ENCODE data around the gene LSM14A. TPM values are rescaled to one million over a fixed set of nuclear protein-coding genes. Genes with fewer than 3 reads are reported as not detected.
"Not testable (repeated sequence)": the region's sequence is repeated elsewhere in the genome, so short reads cannot be mapped to it uniquely, and the experiment has no call there.

Gene LSM14A
- total RNA-seq, 1 donor from 2014 or later = 66.6 TPM

DNA sequence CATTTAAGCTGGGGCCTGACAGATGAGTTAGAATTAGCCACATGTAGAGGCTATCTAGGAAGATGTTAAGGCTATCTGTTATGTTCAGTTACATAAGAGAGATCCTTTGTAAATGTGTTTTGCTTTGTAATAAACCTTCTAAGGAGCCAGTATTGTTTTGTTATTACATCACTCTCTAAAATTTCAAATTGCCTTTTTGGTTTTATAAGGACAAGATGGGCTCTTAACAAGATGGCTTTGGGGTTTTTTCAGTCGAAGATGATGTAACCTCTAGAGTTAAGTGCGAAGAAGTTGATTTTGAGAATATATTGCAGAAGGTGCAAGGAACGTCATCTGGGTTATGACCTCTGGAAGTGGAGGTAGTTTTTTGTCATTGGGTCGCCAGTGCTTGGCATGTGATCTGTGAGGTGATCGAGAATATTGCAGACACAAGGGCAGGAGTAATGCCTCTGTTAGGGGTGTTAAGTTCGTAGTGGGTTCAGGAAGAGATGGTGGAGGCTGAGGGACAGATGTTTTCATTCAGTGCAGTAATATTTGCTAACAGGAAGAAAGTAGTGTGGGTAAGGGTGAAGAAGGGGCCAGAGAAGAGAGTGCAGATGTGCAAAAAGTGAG, 12.7 kb downstream of the LSM14A start:
- intact Hi-C loops (cut with micrococcal nuclease) = no loop called here
- no peak for DNase-seq
- peak; percentile 28 for ATAC-seq

DNA sequence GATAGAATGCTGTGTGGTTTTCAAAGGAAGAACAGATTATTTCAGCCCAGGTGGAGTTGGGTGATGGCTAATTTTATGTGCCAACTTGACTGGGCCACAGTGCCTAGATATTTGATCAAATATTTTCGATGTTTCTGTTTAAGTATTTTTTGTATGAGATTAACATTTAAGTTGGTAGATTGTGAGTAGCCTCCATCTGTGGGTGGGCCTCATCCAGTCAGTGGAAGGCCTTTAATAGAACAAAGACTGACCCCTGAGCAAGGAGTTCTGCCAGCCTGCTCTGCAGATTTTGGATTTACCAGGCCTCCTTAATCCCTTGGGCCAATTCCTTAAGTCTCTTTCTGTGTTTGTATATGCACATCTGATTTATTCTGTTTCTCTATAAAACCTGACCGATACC, 13.9 kb downstream of the LSM14A start:
- ATAC-seq (no peak), DNase-seq (no peak)
- intact Hi-C loops (cut with micrococcal nuclease) = no loop called here

DNA sequence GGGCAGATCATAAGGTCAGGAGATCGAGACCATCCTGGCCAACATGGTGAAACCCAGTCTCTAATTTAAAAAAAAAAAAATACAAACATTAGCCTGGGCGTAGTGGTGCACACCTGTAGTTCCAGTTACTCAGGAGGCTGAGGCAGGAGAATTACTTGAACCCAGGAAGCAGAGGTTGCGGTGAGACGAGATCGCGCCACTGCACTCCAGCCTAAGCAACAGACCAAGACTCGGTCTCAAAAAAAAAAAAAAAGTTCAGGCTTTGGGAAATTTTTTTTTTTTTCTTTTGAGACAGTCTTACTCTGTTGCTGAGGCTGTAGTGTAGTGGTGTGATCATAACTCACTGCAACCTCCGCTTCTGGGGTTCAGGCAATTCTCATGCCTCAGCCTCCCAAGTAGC, 14.7 kb downstream of the LSM14A start:
- DNase-seq (no peak), ATAC-seq (no peak)
- intact Hi-C loops (cut with micrococcal nuclease) = no loop called here

DNA sequence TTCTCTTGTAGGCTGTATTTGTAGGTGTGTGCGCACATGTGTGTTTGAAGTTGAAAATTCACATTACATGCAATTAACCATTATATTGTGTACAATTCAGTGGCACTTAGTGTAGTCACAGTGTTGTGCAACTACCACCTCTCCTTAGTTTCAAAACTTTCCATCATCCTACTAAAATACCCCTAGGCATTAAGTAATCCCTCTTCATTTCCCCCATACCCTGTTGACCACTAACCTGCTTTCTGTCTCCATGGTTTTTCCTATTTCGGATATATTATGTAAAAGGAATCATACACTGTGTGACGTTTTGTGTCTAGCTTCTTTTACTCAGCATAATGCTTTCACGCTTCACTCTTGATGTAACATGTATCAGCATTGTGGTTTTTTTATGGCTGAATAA, 16.1 kb downstream of the LSM14A start:
- intact Hi-C loops (cut with micrococcal nuclease) = no loop called here
- DNase-seq (no peak), ATAC-seq (no peak)

DNA sequence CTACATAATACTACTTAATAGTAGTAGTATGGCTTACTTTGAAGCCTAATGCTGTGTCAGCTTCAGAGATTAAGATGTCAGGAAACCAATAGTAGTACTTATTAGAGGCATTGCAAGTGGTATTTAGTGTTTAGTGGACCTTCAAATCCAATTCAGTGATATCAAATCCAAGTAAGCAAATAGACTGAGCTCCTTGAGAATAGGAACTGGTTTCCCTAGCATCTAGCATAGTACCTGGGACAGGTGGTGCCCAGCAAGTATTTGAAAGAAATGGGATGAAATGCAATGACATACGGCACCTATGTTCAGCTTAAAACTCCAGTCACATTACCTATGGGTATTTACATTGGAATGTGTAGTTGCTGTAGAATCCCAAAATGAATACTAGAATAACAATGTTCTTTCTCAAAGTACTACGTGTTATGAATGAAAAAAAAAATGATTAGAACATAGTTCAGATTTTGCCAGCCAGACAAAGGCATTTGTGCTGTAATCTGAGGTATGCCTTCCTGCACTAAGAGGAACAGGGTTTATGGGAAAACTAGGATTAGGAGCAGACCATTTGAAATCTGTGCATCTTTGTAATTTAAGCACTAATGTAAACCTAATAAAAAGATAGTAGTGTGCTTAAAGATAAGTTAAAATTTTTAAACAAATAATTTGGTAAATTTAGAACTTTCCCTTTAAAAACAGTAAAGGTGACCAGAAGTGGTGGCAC, 17.1 kb downstream of the LSM14A start:
- no peak for ATAC-seq
- no peak for DNase-seq
- intact Hi-C loops (cut with micrococcal nuclease) = no loop called here

DNA sequence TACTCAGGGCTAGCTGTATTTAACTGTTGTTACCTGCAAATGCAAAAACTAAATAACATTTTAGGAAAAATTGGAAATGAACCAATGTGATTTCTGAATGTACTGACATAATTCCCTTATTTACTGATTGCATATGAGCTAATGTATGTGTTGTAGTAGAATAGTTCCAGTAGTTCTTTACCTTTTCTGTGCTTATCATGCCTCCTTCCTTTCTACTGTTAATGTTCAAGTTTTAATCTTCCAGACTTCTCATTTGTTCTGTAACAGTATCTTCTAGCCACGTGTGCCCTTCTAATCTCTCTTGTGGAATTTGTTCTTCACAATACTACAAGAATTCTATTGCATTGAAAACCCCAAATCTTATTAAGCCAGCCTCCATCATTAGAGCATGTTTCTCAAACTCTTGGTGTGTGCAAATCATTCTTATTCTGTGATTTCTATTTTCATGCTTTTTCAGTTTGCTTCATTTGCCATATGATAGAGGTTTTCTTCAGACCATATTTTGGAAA, 17.7 kb downstream of the LSM14A start:
- DNase-seq (no peak), ATAC-seq (no peak)
- intact Hi-C loops (cut with micrococcal nuclease) = no loop called here

DNA sequence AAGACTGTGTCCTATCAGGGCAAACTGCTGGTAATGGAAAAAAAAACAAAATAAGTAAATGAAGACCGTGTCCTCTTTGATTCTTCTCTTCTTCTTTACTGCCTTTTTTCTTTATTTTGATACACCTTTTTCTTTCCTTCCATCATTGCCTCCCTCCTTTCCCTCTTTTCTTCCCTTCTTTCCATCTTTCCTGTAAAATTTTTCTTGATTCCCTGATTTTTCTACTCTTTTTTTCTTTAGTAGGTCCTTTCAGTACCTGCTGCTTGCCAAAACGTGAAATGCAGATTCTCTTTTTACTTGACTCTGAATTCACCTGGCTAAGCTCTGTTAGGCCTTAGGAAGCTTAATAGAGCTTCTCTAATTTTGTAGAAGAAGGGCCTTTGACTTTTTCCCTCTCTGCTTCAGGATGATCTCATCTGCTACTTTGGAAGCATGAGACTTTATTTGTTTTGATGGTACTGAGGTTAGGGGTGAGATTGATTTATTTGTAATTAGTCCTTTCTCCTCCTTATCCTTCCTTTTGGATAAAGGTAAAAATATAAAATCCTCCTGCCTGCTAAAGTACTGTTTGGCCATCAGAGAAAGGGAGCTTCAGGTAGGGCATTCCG, 19.2 kb downstream of the LSM14A start:
- no peak for DNase-seq
- intact Hi-C loops (cut with micrococcal nuclease) = no loop called here
- no peak for ATAC-seq

DNA sequence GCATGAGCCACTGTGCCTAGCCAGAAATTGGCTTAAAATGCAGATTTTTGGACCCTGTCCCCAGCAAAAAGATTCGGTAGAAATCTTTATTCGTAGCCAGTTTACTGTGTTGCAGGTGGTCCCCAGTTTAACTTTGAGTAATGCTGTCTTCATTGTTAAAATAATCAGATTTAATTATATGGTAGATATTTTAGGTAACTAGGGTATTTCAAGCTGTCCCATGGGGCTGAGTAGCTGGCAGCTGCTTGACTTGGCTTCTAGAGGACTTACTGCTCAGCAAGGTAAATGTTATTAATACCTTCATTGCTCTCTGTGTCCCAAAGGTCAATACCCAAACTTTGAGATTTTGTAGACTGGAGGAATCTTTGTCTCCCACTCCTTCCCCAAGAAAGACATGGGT, 21.1 kb downstream of the LSM14A start:
- DNase-seq (no peak), ATAC-seq (no peak)
- intact Hi-C loops (cut with micrococcal nuclease) = no loop called here

DNA sequence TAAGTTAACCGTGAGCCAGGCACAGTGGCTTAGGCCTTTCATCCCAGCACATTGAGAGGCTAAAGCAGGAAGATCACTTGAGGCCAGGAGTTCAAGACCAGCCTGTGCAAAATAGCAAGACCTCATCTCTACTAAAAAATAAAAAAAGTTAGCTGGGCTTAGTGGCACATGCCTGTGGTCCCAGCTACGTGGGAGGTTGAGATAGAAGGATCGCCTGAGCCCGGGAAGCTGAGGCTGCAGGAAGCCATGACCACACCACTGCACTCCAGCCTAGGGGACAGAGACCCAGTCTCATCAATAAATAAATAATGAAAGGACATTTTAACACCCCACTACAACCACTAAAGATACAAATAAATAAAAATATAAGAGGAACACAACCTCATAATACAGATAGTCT, 21.6 kb downstream of the LSM14A start:
- intact Hi-C loops (cut with micrococcal nuclease) = no loop called here
- ATAC-seq = no peak
- DNase-seq = no peak

DNA sequence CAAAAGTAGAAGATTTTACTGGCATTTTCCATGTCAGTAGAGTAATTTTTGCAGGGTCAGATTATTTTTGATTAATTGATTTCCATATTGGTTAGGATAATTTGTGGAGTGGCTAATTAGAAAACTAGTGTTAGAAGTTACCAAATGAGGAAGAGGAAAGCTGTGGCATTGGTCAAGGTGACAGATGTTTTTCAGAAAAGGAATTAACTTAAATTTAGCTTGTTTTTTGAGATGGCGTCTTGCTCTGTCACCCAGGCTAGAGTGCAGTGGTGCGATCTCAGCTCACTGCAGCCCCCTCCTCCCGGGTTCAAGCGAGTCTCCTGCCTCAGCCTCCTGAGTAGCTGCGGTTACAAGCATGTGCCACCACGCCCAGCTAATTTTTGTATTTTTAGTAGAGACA, 28.8 kb downstream of the LSM14A start:
- intact Hi-C loops (cut with micrococcal nuclease) = no loop called here

DNA sequence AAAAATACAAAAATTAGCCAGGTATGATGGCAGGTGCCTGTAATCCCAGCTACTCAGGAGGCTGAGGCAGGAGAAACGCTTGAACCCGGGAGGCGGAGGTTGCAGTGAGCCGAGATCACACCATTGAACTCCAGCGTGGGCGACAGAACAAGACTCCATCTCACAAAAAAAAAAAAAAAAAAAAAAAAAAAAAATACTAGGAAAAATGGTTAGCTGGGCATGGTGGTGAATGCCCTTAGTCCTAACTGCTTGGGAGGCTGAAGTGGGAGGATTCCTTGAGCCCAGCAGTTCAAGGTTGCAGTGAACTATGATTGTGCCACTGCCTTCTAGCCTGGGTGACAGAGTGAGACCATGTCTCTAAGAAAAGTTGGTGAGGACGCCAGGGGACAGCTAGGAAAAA, 33.0 kb downstream of the LSM14A start:
- intact Hi-C loops (cut with micrococcal nuclease); DNase-seq; ATAC-seq: not testable (repeated sequence)

More for the DNA sequence above, 28.8 kb downstream of the LSM14A start:
- ATAC-seq = no peak
- DNase-seq = no peak

DNA sequence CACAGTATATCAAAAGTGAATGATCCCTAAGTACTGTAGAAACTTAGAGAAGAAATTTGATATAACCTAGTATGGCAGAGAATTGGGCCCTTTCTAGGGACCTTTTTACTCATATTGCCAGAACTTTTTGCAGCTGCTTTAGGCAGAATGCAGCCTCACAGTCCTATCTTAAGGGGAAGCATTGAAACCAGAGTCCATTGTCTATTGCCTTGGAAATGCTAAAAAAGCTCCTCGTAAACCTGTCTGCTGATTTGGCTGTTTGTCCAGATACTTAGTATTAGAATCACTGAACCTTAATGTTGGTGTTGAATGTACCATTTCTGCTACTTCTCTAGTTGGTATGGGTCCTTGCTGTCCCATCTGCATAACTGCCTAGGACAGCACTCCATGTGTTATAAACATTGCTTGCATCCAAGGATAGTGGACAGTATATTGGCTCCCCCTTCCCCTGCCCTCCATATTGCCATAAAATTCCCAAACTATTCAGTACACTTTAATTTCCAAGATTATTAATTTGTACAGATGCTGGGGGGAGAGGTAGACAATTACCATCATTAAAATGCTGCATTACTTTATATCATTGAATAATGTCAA, 36.1 kb downstream of the LSM14A start:
- no peak for DNase-seq
- intact Hi-C loops (cut with micrococcal nuclease) = no loop called here
- ATAC-seq = no peak

DNA sequence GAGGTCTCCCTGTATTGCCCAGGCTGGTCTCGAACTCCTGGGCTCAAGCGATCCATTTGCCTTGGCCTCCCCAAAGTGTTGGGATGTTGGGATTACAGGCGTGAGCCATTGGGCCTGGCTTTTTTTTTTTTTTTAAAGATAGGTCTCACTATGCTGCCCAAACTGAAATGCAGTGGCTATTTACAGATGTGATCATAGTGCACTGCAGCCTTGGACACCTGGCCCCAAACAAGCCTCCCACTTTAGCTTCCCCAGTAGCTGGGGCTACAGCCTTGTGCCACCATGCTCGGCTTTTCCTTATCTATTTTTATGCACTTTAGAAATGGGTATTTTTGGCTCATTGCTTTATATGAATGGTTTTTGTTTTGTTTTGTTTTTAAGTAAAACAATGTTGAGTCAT, 37.4 kb downstream of the LSM14A start:
- DNase-seq = no peak
- no peak for ATAC-seq
- intact Hi-C loops (cut with micrococcal nuclease) = no loop called here

DNA sequence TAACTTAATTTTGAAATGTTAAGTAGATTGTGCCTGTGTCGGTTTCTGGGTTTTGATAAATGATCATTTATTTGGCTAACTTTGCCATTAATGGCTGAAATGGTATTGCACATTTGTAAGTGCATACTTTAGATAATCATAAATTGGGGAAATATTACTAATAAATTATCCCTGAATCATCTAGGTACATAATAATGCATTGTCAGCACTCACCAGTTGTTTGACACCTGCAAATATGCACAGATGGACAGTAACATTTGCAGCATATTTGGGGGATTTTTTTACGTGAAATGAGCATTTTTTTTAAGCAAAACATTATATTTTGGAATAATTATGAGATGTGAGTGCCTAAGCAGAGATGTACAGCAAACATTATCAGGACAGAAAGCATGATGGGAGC, 41.0 kb downstream of the LSM14A start:
- intact Hi-C loops (cut with micrococcal nuclease) = no loop called here
- DNase-seq (no peak), ATAC-seq (no peak)

DNA sequence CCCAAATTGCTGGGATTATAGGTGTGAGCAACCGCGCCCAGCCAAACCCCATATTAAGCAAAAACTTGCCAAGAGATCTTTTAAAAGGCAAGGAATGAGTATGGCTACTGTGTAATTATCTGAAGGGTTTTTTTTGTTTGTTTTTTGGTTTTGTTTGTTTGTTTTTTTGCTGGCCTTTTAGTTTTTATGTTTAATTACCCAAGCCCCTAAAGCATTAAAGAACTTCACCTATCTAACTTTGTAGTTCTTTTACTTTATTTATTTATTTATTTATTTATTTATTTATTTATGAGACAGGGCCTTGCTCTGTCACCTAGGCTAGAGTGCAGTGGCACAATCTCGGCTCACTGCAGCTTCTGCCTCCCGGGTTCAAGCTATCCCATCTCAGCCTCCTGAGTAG, 41.7 kb downstream of the LSM14A start:
- ATAC-seq (no peak), DNase-seq (no peak)
- intact Hi-C loops (cut with micrococcal nuclease) = no loop called here

DNA sequence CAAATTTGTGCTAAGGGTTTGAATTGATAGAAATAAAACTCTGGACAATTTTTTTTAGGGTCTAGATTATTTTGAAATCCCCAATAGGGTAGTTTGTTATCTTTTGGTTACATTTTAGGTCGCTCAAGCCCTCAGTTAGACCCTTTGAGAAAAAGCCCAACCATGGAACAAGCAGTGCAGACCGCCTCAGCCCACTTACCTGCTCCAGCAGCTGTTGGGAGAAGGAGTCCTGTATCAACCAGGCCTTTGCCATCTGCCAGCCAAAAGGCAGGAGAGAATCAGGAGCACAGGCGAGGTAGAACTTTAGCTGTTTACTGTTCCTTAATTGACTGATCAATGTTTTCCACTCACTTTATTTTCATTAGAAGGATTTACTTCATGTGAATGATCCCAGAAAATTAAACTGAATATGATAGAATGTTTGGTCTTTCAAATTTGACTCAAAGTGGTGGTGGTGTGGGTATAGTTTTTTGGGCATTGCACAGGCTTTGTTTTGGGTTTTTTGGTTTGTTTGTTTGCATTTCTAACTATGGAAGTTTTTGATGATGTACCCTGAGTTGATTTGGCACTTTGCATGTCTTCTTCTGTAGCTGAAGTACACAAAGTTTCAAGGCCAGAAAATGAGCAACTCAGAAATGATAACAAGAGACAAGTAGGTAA, 42.8 kb downstream of the LSM14A start:
- ATAC-seq = no peak
- no peak for DNase-seq
- intact Hi-C loops (cut with micrococcal nuclease) = no loop called here

DNA sequence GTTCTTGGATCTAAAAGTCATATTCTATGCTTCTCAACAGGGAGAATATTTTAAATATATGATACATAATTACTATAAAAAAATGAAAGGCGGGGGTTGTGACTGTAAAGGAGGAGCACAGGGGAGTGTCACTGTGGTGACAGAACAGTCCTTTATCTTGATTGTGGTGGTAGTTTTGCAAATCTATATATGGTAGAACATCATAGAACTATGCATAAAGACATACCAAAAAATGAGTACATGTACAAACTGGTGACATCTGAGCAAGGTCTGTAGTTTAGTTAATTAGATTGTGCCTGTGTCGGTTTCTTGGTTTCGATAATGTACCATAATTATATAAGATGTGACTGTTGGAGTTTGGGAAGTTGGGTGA, 43.3 kb downstream of the LSM14A start:
- ATAC-seq (no peak), DNase-seq (no peak)
- intact Hi-C loops (cut with micrococcal nuclease) = no loop called here

DNA sequence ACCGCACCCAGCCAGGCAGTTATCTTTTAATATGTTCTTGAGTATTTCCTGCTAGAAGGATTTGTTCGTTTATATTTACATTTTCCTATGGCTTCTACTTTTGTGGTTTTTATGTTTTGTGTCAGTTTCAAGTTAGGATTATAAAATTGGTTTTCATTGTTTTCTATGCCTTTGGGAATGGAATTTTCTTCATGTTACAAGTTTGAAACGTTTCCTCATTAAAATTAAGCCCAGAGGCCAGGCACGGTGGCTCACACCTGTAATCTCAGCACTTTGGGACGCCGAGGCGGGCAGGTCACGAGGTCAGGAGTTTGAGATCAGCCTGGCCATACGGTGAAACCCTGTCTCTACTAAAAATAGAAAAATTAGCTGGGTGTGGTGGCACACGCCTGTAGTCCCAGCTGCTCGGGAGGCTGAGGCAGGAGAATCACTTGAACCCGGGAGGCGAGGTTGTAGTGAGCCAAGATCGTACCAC, 44.5 kb downstream of the LSM14A start:
- intact Hi-C loops (cut with micrococcal nuclease); ATAC-seq; DNase-seq: not testable (repeated sequence)

DNA sequence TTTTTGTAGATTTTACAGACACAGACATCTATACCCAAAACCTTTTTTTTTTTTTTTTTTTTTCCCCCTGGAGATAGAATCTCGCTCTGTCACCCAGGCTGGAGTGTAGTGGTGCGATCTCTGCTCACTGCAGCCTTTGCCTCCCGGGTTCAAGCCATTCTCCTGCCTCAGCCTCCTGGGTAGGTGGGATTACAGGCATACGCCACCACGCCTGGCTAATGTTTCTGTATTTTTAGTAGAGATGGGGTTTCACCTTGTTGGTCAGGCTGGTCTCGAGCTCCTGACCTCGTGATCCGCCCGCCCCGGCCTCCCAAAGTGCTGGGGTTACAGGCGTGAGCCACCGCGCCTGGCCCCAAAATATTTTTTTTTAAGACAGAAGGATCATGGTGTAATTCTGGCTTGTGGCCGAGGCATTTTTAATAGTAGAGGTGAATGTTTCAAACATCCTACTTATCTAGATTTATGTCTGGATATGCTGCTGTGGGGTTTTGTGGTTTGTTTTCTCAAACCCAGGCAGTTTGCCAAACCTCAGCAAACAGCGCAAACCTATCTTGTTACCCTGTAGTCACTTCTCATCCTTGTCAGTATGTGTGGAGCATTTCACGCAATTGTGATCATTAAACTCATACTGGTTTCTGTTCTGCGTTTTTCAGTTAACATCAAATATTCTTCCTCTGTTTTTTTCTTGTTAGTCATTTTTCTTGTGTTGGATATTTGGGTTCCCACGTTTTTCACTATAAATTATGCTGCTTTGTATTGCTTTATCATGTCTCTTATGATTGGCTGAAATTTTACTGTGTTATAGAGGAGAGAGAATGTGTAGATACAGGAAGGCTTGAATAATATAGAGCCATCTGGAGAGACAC, 45.9 kb downstream of the LSM14A start:
- ATAC-seq (no peak), DNase-seq (no peak)
- intact Hi-C loops (cut with micrococcal nuclease) = no loop called here
